Measurements from ENCODE around the gene SMIM34.
"Not testable (repeated sequence)": the region's sequence is repeated elsewhere in the genome, so short reads cannot be mapped to it uniquely, and the experiment has no call there.

SMIM34 gene

GRCh38 chr21:34423805-34424204, at the start of gene SMIM34:
Gene SMIM34, minus strand, starts transcription at chr21:34423951. Its CDS starts 112 bp downstream, at chr21:34423839.
- not testable (repeated sequence) for DNase-seq

DNA sequence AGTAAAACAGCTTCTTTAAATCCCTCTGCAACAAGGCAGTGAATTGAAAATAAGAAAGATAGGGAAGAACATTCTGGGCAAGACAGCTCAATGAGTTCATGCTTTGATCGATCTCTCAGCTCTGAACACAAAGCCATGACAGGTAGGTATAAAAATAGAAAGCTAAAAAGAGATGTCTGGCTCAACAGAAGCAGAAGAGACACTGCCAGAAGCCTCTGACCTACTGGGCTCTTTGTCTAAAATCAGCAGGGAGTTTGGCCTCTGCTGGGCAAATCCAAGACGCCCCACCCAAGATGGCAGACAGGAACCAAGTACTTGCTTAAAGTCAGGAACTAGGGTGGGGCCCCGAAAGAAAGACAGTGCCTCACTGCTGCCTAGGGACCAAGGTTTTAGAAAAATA, 43.6 kb upstream of the SMIM34 start:
- DNase-seq, result not testable (repeated sequence)

GRCh38 chr21:34459426-34459825, 35.7 kb upstream of the SMIM34 start:
- DNase-seq, result not testable (repeated sequence)

DNA sequence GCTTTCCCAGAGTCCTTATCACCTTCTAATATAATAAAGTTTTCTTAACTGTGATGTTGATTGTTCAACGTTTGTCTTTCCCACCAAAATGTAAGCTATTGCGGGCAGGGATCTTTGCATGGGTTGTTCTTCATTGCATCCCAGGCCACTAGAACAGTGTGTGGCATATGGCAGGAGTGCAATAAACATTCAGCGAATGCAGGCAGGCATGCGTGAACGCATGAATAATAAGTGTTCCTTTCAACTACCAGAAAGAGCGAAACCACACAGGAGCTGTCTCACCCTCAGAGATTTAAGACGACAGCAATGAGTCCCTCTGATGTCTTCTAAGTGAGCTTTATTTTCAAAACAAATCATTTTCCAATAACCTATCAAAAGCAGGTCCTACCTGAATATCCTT, 34.5 kb upstream of the SMIM34 start:
- not testable (repeated sequence) for DNase-seq

DNA sequence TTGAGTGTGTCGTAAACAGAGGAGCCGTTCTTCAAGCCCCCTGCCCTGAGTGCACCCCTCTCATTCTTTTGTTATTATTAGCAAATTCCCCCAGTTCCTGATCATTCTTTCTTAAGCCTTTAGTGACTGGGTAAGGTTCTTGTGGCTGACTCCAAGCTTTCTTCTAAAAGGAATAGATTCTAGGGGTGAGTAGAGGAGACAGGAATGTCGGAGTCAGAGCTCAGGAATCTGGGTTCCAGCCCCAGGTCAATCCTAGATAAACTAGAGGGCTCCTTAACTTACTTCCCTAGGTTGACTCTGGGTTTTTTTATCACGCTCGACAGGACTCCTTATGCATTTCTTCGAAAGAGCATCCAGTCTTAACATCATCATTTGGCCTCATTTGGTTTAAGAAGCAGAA, 32.4 kb upstream of the SMIM34 start:
- DNase-seq, result not testable (repeated sequence)

GRCh38 chr21:34455628-34456027, 31.9 kb upstream of the SMIM34 start:
- not testable (repeated sequence) for DNase-seq

GRCh38 chr21:34447018-34447417, 23.3 kb upstream of the SMIM34 start:
- DNase-seq, result not testable (repeated sequence)

GRCh38 chr21:34443486-34443885, 19.7 kb upstream of the SMIM34 start:
- DNase-seq, result not testable (repeated sequence)

GRCh38 chr21:34429710-34430109, 6.0 kb upstream of the SMIM34 start:
- not testable (repeated sequence) for DNase-seq

DNA sequence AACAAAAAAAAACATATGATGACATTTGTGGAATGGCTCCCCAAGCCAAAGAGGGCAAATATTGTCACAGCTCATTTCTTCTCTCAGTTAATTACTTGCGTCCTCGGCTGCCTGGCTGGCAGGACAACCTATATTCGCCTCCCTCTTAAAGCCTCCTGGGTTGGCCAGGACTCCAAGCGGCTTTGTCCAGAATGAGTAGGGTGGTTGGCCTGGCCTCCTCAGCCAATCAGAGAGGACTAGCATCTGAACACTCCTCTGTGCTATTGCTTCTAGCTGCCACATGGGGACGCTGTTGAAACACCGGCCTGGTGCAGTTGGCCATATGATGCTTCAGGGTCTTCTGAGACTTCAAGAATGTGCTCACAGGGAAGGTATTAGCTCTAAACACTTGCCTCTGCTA, 4.7 kb upstream of the SMIM34 start:
- DNase-seq, result not testable (repeated sequence)

- not testable (repeated sequence) for DNase-seq
Measured at GRCh38 chr21:34427339-34427738, 3.6 kb upstream of the SMIM34 start.

- not testable (repeated sequence) for DNase-seq
Measured at GRCh38 chr21:34417448-34418077, 6.2 kb downstream of the SMIM34 start.

GRCh38 chr21:34407294-34407693, 16.5 kb downstream of the SMIM34 start:
- not testable (repeated sequence) for DNase-seq

- DNase-seq, result not testable (repeated sequence)
Measured at GRCh38 chr21:34406676-34407075, 17.1 kb downstream of the SMIM34 start.

DNA sequence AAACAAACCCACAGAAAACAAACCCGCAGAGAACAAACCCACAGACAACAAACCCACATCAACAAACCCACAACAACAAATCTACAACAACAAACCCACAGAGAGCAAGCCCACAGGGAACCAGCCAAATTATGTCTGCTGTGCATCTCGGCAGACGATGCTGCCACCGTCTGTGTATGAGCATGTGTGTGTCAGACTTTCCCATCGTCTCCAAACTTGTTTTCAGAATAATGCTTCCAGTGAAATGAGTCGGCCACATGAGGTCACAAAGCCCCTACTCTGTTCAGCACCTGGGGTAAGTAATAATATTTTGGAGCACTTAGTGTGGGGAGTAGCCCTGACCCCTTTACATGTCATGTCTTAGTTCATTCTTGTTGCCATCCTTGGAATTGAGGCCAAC, 17.6 kb downstream of the SMIM34 start:
- DNase-seq, result not testable (repeated sequence)

GRCh38 chr21:34405686-34406085, 18.1 kb downstream of the SMIM34 start:
- not testable (repeated sequence) for DNase-seq

DNA sequence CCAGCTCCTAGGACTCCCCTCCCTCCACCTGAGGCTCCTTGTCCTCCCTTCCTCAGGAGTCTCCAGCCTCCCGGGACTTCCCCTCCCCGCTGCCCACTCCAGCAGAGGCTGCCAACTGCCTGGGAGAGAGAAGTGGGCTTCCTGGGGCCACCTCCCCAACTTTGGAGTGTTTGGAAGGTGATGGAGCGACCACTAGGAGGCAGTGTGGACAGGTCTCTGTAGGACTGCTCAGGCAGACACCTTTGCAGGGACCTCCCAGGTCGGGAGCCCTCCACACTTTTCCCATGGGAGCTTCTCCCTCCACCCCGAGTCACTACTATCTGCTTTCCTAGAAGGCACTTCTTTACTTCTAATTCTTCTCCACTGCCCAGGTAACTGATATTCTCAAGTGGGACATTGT, 19.0 kb downstream of the SMIM34 start:
- DNase-seq, result not testable (repeated sequence)

- not testable (repeated sequence) for DNase-seq
Measured at GRCh38 chr21:34400522-34400921, 23.2 kb downstream of the SMIM34 start.

DNA sequence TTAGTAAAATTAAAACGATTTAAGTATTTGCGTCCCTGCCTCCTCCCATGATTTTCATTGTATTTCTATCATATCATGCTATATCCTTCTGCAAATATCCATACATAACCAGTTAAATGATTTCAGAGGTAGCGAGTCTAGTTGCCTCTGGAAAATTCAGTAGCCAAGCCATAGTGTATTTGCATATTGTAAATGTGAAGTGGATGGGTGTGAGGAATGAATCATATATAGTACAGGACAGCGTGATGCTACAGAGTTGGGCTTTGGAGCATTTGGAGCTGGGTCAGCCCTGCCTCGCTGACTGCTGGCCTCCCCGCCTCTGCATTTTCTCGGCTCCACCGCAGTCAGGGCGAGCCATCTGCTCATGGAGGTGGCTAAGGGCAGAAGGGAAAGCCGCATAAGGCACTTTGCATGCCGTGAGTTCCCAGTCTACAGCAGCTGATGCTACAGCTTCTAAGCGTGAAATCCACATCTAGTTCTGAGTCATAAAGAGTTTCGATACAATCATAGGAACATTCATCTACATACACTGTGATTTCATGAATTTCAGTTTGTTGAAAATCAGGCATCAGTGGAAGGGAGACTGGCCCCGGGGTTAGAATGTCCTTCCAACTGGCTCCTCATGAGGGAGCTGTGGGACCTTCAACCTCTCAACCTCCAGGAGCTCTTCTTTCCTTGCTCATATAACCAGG, 39.9 kb downstream of the SMIM34 start:
- not testable (repeated sequence) for DNase-seq

GRCh38 chr21:34383138-34383537, 40.6 kb downstream of the SMIM34 start:
- DNase-seq, result not testable (repeated sequence)

GRCh38 chr21:34375619-34375972, 48.2 kb downstream of the SMIM34 start:
- DNase-seq, result not testable (repeated sequence)

DNA sequence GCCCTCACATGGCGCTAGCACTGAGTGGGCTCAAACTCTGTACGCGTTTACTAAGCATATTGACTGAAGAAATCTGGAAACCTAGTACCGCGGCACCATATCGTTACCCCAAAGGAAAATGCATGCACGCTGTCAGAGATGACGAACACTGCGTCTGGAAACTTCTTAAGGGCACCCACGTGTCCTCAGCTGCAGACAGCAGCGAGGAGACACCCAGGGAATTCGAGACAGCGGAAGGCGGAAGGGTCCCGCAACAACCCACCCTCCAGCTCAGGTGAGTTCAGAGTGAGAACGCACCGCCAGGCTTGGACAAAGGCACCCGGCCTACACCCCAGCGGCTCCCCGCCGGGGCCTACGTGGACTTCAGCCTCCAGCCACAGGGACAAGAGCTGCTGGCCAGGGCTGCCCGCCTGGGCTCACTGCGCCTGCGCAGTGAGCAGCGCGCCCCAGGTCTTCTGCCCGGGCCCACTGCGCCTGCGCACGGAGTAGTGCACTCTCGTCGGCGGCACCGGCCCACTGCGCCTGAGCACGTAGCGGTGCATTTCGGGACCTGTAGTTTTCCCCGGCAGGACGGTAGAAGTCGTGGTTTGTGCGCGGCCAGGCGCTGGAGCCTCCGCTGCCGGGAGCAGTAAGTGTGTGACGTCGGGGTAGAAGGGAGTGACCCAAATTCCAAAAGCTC, 48.7 kb downstream of the SMIM34 start, which contains the start of gene SMIM11:
SMIM11 (plus strand) TSS at position 568 of the 679 bp plus-strand sequence. CDS start 3,998 bp downstream, outside the sequence.
- not testable (repeated sequence) for DNase-seq

GRCh38 chr21:34374462-34374861, 49.3 kb downstream of the SMIM34 start:
- not testable (repeated sequence) for DNase-seq

DNA sequence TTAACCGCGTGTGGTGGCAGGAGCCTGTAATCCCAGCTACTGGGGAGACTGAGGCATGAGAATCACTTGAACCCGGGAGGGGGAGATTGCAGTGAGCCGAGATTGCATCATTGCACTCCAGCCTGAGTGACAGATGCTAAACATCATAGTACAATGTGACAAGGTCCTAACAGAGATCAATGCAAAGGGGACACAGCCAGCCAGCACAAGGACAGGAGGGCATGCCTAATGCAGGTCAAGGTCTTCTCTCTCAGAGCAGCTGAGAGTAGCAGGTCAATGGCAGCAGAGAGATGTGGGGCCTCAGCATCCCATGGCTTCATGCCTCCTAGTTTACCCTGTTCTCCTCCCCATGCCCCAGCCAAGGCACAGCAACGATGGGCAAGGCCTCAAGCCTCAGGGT, 51.4 kb downstream of the SMIM34 start:
- no peak for DNase-seq
